Ovary (tissue), 9 donors: ENCODE results near the gene GALNT17. TPM values are rescaled to one million over a fixed set of nuclear protein-coding genes. Genes with fewer than 3 reads are reported as not detected.

Source experiments
- DNase-seq, 5 donors: peaks; one replicate each; pipeline ENCODE4 v3.0.0-alpha.2; 2019 to 2020
- H3K27ac ChIP-seq, 2 donors: fragments of 200-600 bp; one replicate each; pipeline versions ENCODE4 v1.5.1 to v1.8.0; 2019 to 2022
- H3K27me3 ChIP-seq: fragments of 200-600 bp; one replicate; pipeline ENCODE4 v1.8.0; 2022
- H3K36me3 ChIP-seq: fragments of 200-600 bp; sonication (generic); one replicate; pipeline ENCODE4 v1.5.1; 2019
- H3K4me1 ChIP-seq: one replicate; pipeline ENCODE4 v1.8.1; 2013; ENCODE audit warnings: mild to moderate bottlenecking, moderate library complexity; ENCODE audit not compliant: insufficient read depth
- H3K4me3 ChIP-seq: fragments of 200-600 bp; sonication (generic); one replicate; pipeline ENCODE4 v1.5.1; 2017
- H3K9me3 ChIP-seq, 2 donors: fragments of 200-600 bp in 1 of 2; sonication (generic) in 1 of 2; one replicate each; pipeline versions ENCODE4 v1.5.1 to v1.8.1; 2013 to 2019; ENCODE audit warnings: mild to moderate bottlenecking in 1 of 2, moderate library complexity in 1 of 2
- EP300 ChIP-seq: sonication (generic); formaldehyde crosslinking; IDR thresholded peaks from one replicate; pipeline ENCODE4 v1.6.1; 2017; ENCODE audit warnings: antibody characterized with exemption
- POLR2A ChIP-seq: fragments of 450-650 bp; IDR thresholded peaks from one replicate; pipeline ENCODE4 v1.6.1; 2017; ENCODE audit warnings: antibody characterized with exemption, mild to moderate bottlenecking, moderate library complexity
- WGBS, 3 donors: extraction: QIAGEN DNeasy Blood & Tissue Kit in 1 of 3; methylation state at CpG; one replicate each; pipeline versions ENCODE4 v1.1.5 to v1.1.7; 2013 to 2017; 5-methylcytosine and 5-hydroxymethylcytosine counted together
- intact Hi-C, 4 donors: fragments of 100-400 bp; cut with DNase I; formaldehyde crosslinking; loops; one replicate each; pipeline versions ENCODE4 v1.11.0 to v1.15.1; 2022 to 2023
- polyA plus RNA-seq, 2 donors: library from polyadenylated mRNA; stranded (reverse); fragments of 200-250 nt in 1 of 2; fragments of 350-450 nt in 1 of 2; fragmentation: Illumina TruSeq in 1 of 2; extraction: RNeasy Lipid Tissue Mini Kit (QIAGEN cat#74804) in 1 of 2; gene quantifications; one replicate each; pipeline ENCODE4 v1.2.3, GENCODE V29; 2013 to 2014
- total RNA-seq, 7 donors: library from RNA; depleted of rRNA in 2 of 7; stranded (reverse); fragments of >200 nt in 2 of 7; fragmentation: NEBNext Ultra II Directional in 3 of 7; extraction: Animal tissue kit (Norgen Biotek cat#: 25700) in 3 of 7; gene quantifications; one replicate each; pipeline versions ENCODE4 v1.1.0 to v1.2.4, GENCODE V29; 2016 to 2023
- TF ChIP-seq, protein P1 (sequence below), 3 donors: fragments of 450-650 bp in 2 of 3; fragments of 200-600 bp in 1 of 3; IDR thresholded peaks; one replicate each; pipeline versions ENCODE4 v1.5.1 to v1.8.0; 2016 to 2022; ENCODE audit warnings: antibody characterized with exemption in 3 of 3, mild to moderate bottlenecking in 1 of 3
- donor health status: DM: no; HTN: no; CAD: no; lungs with moderate emphysema.
- donor health status: DM: no; HTN: no; CAD: no.
- donor health status: Bipolar disorder and iron deficiency.
- donor health status: DM: yes; HTN: yes; CAD: no.
- donor health status: DM: no; HTN: no; CAD: no.
- donor health status: DM: yes; HTN: yes; CAD: no.

The GALNT17 gene
- total and polyA plus RNA-seq, 9 donors: 13.4 to 90.1 (median 57.1) TPM

DNA sequence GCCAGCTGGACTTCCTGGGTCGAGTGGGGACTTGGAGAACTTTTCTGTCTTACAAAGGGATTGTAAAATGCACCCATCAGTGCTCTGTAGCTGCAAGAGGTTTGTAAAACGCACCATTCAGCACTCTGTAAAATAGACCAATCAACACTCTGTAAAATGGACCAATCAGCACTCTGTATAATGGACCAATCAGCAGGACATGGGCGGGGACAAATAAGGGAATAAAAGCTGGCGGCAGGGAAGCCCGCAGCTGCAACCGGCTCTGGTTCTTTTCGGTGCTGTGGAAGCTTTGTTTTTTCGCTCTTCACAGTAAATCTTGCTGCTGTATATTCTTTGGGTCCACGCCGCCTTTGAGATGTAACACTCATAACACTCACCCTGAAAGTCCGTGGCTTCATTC lies 151.9 kb downstream of the GALNT17 start:
- Histone ChIP-seq H3K4me3 (no peak overlapping the region), H3K9me3 (no peaks in the 10 kb centered on the region), H3K27me3 (no peaks in the 10 kb centered on the region), H3K27ac (no peak overlapping the region), H3K36me3 (no peaks in the 10 kb centered on the region), H3K4me1 (peaks cover 5% of the 10 kb centered on the region)
- no peak for DNase-seq
- TF ChIP-seq POLR2A (no peak), EP300 (no peak)
- TF ChIP-seq, protein P1, sequence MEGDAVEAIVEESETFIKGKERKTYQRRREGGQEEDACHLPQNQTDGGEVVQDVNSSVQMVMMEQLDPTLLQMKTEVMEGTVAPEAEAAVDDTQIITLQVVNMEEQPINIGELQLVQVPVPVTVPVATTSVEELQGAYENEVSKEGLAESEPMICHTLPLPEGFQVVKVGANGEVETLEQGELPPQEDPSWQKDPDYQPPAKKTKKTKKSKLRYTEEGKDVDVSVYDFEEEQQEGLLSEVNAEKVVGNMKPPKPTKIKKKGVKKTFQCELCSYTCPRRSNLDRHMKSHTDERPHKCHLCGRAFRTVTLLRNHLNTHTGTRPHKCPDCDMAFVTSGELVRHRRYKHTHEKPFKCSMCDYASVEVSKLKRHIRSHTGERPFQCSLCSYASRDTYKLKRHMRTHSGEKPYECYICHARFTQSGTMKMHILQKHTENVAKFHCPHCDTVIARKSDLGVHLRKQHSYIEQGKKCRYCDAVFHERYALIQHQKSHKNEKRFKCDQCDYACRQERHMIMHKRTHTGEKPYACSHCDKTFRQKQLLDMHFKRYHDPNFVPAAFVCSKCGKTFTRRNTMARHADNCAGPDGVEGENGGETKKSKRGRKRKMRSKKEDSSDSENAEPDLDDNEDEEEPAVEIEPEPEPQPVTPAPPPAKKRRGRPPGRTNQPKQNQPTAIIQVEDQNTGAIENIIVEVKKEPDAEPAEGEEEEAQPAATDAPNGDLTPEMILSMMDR (IDR thresholded peaks at IDR 0.05): no peak
- intact Hi-C loops: no loop called here
- 85 to 86% (median 85%) methylated on average over 11 of the region's 11 CpGs for WGBS, 3 donors

DNA sequence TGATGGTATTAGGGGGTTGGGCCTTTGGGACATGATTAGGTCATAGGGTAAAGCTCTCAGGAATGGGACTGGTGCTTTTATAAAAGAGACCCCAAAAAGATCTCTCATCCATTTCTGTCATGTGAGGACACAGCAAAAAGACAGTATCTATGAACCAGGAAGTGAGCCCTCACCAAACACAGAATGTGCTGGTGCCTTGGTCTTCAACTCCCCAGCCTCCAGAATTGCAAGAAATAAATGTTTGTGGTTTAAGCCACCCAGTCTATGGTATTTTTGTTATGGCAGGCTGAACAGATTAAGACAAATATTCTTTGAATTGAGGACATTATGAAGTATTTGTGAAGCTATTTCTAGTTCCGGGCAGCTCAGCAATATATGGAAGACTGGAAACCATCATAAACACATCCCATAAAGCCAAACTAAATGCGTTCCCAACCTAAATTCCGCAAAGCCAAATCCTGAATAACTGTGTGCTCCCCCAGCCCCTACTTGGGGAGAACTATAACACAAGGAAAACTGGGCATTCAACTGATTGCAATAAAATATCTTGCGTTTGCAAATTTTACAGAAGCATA lies 153.7 kb downstream of the GALNT17 start:
- Histone ChIP-seq H3K9me3 (no peaks in the 10 kb centered on the region), H3K4me3 (no peak overlapping the region), H3K36me3 (no peaks in the 10 kb centered on the region), H3K27ac (peak overlapping the region in 1 of 2 donors; percentile 69), H3K27me3 (no peaks in the 10 kb centered on the region), H3K4me1 (peaks cover 5% of the 10 kb centered on the region)
- WGBS, 3 donors: 78 to 91% (median 84%) methylated on average over 4 of the region's 4 CpGs
- DNase-seq: no peak
- intact Hi-C loops: no loop called here
- TF ChIP-seq POLR2A: no peak
- TF ChIP-seq, protein P1 (IDR thresholded peaks at IDR 0.05): no peak
- TF ChIP-seq EP300: no peak

DNA sequence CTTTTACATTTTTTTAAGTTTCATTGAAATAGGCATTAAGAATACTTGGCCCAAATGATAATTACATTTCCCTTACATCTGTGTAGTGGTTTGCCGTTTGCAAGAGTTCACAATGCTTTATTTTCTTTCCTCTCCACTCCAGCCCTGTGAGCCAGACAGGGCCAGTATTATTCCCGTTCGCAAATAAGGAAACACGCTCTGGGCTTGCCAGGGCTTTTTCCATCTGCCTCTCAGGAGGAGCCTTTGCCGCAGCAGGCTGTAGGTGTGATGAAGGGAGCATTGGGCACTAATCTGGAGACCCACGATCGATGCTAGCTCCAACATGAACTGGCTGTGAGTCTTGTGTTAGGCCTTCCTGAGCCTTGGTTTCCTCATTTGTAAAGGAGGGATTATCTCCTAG lies 154.4 kb downstream of the GALNT17 start:
- 20 to 27% (median 23%) methylated on average over 7 of the region's 7 CpGs for WGBS, 3 donors
- TF ChIP-seq, protein P1 (IDR thresholded peaks at IDR 0.05): no peak
- TF ChIP-seq EP300: no peak
- no peak for TF ChIP-seq POLR2A
- H3K4me3 ChIP-seq: no peak overlapping the region

DNA sequence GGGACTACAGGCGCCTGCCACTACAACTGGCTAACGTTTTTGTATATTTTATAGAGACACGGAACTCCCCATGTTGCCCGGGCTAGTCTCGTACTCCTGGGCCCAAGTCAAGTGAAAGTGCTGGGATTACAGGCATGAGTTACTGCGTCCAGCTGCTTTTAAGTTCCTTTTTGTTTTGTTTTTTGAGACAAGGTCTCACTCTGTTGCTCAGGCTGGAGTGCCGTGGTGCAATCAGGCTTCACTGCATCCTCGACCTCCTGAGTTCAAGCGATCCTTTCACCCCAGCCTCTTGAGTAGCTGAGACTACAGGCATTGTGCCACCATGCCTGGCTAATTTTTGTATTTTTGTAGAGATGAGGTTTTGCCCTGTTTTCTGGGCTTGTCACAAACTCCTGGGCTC lies 155.0 kb downstream of the GALNT17 start:
- peak overlapping the region; percentile 1 to 69 for H3K27ac ChIP-seq
- H3K9me3 ChIP-seq: no peaks in the 10 kb centered on the region
- H3K4me3 ChIP-seq: no peak overlapping the region
- no peaks in the 10 kb centered on the region for H3K36me3 ChIP-seq
- peak; percentile 41 to 51 (median 43) for DNase-seq
- H3K4me1 ChIP-seq: peaks cover 5% of the 10 kb centered on the region
- intact Hi-C loops: no loop called here
- TF ChIP-seq, protein P1 (IDR thresholded peaks at IDR 0.05): no peak
- no peak for TF ChIP-seq EP300
- no peak for TF ChIP-seq POLR2A
- no peaks in the 10 kb centered on the region for H3K27me3 ChIP-seq
- 15 to 21% (median 16%) methylated on average over 9 of the region's 9 CpGs for WGBS, 3 donors

More for the DNA sequence above, 154.4 kb downstream of the GALNT17 start:
- Histone ChIP-seq H3K36me3 (no peaks in the 10 kb centered on the region), H3K9me3 (no peaks in the 10 kb centered on the region), H3K27ac (peak overlapping the region in 1 of 2 donors; percentile 69), H3K27me3 (no peaks in the 10 kb centered on the region), H3K4me1 (peaks cover 5% of the 10 kb centered on the region)
- peak; percentile 43 to 58 (median 46) for DNase-seq
- intact Hi-C loops: no loop called here
